HG03045 (cell line): ENCODE results near the gene CACNG5.

Source experiments
- ATAC-seq: cut with Tn5 transposase; IDR thresholded peaks from one replicate; pipeline ENCODE4 v1.9.1; 2021; ENCODE audit warnings: mild to moderate bottlenecking, moderate library complexity; ENCODE audit not compliant: unreplicated experiment

Gene CACNG5, protein sequence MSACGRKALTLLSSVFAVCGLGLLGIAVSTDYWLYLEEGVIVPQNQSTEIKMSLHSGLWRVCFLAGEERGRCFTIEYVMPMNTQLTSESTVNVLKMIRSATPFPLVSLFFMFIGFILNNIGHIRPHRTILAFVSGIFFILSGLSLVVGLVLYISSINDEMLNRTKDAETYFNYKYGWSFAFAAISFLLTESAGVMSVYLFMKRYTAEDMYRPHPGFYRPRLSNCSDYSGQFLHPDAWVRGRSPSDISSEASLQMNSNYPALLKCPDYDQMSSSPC

DNA sequence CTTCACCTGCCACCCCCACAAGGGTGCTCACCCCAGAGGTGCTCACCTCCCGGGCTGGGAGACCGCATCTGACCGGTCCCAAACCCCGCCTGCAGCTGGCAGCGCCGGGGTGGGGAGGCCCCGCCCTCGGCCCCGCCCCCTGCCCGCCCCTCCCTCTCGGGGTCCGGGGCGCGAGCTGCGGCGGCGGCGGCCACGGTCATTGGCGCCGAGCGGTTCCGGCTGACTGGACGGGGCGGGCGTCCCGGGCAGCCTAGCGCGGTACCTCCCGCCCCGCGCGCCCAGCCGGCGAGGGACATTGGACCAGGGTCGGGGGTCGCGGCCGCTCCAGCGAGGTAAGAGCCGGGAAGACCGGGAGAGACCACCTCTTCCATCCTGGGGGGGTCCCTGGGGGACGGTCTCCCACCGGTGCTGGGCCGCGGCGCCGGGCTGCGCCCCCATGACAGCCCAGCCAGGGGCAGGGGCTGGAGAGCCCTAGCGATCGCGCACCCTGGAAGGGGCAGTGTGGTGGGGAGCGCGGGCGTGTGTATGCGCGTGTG, at the start of gene CACNG5:
TSS of gene CACNG5 (plus strand) at position 199 of the 536 bp plus-strand sequence. CDS start 42,216 bp downstream, outside the sequence.
- no peak for ATAC-seq

DNA sequence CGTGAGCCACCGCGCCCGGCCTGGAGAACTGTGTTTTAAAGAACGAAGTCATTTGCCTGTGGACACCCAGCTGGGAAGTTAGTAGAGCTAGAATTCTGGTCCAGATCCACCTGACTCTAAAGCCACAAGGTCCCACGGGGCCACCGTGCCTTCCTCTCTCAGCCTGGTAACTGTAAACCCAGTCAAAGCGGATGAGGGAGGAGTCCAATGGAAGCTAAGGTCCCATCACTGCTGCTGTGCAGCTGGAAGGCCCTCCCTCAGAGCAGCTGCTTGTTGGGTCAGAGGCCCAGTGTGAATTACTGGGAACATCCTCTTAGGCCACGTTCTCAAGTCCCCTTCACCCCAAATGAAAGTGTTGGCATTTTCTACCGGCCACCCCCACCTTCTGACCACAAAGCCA, 48.8 kb upstream of the CACNG5 start:
- no peak for ATAC-seq

DNA sequence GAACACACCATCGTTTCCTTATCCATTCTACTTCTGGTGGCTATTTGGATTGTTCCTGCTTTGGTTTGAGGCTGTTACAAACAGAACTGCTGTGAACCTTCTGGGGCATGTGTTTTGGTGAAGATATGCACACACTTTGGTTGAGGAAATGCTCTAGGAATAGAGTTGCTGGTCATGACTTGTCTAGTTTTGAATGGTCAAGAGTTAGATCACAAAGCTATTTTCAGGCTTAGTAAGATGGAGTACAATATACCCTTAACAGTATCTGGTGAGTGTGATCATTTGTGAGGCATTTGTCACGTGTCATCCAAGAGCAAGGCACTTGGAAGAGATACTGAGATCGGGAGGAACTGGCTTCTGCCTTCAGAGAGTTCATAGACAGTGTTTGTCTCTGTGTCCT, 47.0 kb upstream of the CACNG5 start:
- no peak for ATAC-seq

DNA sequence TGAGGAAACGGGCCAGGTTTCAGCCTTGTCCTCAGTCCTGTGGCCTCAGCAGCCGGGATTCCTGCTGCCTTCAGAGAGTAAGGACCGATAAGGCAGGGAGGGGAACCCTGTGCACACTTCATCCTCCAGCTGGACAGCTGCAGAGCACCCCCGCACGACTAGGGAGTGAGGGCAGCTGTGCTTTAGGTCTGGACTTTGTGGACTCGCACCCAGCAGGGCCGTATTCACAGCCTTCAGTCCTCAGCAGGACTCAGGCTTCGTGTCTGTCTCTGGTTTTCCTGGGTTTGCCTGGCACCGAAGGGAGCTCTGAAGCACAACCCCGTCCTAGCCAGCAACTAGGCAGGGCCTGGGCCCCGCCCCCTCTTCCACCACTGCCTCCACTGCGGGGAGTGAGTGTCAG, 45.8 kb upstream of the CACNG5 start:
- ATAC-seq: no peak

DNA sequence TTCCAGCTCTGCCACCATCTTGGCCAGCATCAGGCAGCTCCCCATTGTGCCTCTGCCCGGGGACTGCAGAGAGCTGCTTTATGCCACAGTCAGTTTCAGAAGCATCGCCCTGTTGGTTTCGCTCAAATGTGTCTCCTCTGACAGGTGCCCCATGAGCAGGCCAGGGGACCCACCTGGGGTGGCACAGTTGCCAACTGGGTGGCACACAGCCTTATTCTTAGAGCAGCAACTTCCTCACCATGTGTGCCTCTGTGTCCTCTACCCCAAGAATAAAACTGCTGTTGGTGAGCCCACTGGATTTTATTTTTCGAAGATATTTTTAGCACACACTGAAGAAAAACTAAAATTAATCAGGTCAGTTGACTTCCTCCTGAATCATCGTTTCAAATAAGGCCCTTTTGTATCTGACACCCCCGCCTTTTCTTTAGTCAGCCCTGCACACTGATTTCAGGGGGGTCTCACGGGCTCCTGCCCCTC, 44.9 kb upstream of the CACNG5 start:
- ATAC-seq: no peak

DNA sequence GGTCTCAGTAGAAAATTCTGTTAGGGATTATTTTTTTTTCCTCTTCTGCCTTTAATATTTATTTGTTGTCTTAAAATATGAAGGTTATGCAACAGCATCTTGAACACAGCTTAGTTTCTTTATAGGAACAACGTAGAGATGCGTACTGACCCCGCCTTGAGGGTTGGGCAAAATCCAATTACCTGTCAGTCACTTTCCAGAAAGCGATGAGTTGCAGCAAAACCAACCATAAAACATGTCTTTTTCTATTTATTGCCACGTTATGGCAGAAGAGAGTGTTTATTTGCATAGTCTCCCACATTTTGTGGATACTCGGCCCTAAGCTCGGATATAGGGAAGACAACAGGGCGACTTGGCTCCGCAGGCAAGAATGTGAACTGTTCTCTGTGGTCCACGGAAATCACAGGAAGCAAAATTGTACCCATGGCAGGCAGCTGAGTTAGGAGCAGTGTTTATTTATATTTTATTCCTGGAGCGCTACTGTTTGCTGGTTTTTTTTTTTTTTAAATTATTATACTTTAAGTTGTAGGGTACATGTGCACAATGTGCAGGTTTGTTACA, 44.3 kb upstream of the CACNG5 start:
- ATAC-seq: no peak

DNA sequence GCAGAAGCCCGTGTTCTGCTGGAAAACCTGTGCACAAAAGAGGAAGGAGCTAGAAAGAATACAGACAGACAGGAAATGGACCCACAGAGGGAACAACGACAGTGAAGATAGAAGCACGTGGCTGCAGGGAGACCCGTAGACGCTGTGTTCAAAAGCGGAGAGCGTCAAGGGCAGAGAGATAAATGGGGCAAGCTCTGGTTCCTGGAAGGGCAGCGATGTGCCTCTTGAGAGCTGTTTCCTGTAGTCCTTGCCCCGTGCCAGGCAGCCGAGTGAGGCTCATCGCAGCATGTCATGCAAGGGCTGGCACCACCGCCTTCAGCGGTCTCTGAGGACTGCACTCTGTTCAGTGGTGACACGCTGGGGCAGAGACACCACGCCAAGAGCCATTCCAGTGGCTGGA, 43.6 kb upstream of the CACNG5 start:
- no peak for ATAC-seq

DNA sequence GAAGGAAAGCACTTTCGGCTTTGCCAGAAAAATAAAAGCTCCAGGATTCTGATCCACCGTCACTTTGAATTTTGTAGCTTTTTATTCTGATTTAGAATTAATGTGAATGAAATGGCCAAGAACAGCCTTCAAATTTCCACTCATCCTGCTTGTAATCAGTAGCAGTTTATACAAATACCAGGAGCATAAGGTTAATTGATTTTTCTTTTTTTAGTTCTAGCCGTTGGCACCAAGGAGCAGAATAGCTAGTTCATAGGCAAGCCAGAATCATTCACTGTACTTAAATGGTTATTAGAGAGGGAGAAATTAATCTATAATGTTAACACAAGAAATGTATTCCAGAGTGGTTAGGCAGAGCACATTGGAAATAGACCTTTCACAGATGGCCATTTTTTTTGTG, 41.1 kb upstream of the CACNG5 start:
- no peak for ATAC-seq

DNA sequence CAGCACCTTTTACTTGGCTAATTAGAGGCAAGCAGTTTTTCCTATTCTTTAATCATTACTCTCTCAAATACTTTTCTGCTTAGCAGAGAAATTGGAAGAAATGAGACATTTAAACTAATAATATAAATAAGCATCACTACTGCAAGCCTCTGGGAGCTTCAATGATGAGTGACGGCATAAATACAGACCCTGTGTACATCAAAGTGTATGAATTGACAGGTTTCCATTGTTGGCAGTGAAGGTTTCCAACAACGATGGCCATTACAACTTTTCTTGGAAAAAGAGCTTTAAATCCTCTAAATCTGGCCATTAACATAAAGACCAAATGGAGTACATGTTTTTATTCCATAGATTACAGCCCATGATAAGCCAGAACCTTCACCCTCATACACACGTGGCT, 39.4 kb upstream of the CACNG5 start:
- no peak for ATAC-seq

DNA sequence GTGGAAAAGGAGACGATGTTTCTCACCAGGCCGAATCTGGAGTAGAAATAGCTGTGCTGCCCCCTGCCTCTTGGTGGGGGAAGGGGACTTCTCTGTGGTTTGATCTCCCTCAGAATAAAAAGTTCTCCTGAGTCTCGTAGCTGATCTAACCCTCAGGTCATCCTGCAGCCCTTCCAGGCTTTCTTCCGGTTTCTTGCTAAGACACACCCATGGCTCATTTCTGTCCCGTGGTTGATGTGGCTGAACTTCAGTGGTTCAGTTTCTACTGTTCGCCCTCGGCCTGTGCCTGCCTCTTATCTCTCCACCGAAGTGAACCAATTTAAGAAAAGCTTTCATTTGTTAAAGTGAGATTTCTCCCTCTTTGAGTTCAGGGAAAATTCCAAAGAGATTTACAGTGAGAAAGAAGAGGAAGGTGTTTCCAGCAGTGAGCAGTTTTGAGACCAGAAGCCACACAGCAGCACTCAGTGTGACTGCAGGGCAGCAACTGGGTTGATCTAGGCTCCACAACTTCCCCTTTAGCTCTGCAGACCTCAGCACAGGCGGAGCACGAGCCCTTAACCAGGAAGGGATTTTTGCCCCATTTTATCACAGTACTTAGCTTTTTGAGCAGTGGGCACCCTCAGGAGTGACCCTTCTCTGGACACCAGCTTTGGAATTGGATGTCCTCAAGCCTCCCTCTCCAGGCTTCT, 34.9 kb upstream of the CACNG5 start:
- no peak for ATAC-seq

DNA sequence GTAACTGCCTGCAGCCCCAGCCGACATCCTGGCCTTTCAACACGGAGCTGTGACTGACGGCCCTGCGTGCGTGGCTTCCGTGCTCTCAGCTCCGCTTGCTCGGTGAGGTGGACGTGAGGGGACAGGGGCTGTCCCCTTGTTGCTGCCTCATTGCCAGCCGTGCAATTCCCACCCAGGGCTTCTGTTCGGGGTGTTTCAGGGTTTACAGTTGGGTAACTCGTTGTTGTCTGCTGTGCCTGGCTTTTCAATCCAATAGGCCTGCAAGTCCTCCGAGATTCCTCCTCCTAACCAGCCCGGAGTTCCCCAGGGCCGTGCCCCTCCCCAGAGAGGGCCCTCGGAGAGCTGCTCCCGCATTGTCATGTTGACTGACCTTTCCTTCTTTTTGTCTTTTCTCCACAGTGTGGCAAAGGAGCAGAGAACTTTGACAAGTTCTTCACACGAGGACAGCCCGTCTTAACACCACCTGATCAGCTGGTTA, 31.4 kb upstream of the CACNG5 start:
- ATAC-seq: no peak

DNA sequence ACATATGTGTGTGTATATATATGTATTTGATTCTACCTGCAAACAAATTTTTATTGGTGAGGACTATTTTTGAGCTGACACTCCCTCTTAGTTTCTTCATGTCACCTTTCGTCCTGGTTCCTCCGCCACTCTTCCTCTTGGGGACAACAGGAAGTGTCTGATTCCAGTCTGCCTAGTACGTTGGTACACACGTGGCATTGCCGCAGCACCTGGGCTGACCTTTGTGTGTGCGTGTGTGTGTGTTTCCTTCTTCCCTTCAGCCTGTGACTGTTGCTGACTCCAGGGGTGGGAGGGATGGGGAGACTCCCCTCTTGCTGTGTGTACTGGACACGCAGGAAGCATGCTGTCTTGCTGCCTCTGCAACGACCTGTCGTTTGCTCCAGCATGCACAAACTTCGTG, 29.4 kb upstream of the CACNG5 start:
- ATAC-seq: no peak

DNA sequence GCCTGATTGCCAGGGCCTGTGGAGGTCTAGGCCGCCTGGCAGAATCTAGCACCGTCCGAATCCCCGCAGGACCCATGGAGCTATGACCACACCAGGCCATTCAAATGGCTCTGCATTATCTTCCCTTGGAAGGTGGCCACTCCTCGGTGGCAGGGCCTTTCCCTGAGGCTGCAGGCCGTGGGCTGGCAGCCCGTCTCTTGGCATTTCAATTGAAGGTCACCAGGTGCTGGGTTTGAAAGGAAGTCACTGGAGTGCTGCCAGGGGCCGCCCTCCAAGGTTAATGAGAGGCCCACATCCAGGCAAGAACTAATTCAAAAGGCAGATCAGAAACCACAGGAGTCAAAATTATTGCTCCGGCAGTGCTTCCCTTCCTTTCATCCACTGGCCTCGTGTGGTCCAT, 27.7 kb upstream of the CACNG5 start:
- ATAC-seq: no peak

DNA sequence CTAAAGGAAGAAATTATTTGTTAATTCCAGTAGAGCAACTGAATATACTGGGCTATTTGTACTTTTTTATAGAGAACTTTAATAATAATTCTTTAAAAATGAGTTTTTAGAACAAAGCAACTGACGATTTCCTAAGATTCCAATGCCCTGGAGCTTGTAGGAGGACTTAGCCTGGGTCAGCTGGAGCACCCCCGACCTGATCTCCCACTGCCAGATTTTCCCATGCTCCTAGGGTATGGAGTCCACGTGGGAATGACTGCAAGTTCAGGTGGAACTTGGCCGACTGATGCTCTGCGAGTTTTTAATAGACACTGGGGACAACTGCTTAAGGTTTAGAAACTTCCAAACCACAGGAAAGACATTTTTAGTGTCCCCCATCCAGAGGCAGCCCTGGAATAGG, 25.5 kb upstream of the CACNG5 start:
- no peak for ATAC-seq

DNA sequence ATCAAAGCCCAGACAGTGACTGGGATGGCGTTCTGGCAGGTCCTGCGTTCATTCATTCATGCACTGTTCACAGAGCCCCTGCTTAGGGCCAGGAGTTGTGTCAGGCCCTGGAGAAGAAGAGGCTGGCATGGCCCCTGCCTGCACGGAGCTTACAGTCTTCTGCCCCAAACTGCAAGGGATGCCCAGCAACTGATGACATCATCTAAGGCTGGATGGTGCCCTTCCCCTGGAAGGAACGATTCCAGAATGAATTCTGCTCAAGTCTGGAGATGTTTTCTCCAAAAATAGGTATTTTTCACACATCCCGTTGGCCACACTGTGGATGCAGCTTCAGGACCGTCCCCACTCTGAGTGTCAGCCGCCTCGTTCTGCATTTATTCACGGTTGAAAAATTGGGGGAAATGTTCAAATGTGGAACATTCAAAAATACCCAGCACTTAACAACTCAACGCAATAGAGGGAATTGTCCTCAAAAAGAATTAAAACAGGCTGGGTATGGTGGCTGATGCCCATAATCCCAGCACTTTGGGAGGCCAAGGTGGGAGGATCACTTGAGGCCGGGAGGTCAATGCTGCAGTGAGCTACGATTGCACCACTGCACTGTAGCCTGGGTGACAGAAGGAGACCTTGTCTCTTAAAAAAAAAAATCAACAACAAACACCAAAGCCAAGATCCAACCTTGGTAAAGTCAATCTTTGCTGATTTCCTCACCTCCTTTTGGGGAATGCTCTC, 23.8 kb upstream of the CACNG5 start:
- ATAC-seq: no peak

DNA sequence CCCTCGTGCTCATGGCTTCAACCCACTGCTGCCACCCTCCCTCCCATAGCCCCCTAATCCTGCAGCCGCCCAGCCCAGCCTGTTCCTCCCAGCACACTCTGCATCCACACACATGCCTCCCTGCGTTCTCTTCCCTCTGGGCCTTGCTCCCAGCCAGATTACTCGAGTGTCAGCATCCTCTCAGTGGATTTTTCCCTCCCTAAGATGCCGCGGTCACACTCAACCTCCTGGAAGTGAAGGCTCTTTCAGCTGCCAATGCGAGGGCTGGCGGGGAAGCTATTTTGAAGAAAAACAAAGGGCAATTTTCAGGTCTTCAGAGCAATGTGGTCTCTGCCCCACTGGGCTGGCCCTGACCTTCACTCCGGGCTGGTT, 23.2 kb upstream of the CACNG5 start:
- ATAC-seq: no peak

DNA sequence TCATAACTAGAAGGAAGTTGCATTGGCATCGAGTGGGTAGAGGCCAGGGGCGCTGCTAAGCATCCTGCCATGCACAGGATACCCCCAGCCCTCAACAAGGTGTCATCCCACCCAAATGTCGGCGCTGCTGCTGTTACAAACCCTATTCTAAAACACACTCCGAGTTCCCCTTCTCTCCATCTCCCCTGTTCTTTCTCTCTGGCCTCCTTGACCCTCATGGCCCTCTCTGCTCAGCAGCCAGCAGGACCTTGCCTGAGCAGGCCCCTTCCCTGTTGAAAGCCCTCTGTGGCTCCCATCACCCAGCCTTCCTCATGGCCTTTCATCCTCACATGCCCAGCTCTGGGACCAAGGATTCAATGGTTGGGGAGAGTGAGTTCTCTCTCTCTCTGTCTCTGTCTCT, 22.3 kb upstream of the CACNG5 start:
- ATAC-seq: no peak

DNA sequence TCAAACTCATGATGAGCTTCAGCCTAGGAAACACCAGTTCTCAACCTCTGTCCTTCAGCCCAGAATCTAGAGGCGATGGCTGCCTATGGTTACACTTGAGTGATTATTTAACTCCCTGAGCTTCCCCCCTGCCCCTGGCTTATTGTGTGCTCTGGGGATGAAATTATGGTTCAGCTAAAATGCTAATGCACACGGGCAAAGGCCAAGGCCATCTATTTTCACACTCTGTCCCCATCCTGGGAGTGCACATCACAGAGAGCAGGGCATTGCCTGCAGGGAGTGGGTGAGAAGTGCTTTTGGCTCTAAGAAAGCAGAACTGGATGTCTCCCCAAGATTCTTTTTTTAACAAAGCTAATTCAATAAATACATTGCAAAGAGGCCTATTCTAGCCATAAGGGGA, 21.6 kb upstream of the CACNG5 start:
- ATAC-seq: no peak

DNA sequence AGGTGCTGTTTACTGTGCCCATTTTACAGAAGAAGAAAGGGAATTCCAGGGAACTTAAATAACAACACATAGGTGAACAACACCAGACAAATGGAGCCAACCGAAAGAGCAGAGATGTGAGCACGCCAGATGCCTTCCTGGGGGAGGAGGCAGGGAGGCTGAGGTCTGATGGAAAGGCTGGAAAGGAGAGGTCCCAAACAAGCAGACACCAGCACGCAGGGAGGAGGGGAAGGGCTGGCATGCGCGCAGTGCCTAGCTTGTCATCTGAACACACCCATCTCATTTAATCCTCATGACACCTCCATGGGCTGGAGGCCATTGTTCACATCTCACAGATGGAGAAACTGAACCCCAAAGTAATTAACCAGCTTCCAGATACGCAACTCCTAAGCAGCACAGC, 20.9 kb upstream of the CACNG5 start:
- no peak for ATAC-seq

DNA sequence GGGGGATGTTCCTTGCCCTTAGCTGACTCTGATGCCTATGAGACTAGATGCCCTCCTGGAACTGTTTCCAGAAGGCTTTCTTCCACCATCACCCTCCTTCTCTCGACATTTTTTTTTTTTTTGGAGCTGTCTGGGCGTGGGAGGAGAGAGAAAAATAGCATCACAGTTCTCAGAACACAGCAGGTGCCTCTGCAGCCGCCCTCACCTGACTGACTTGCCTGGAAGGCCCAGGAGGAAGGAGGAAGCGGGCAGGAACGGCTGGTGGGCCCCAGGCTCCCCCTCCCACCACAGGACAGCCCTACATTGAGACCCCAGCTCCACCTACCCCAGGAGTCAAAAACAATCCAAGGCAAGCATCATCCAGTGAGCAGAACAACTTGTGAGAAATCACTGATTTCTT, 20.3 kb upstream of the CACNG5 start:
- no peak for ATAC-seq

DNA sequence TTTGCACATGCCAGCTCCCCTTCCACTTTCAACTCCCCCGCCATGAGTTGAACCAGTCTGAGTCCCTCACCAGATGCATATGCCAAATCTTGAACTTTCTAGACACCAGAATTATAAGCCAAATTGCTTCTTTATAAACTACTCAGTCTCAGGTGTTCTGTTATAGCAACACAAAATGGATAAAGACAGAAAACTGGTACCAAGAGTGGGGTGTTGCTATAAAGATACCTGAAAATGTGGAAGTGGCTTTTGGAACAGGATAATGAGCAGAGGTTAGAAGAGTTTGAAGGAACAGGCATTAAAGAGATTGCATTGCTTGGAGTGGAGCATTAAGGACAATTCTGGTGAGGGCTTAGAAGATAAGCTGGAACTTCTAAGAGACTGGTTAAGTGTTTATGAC, 17.2 kb upstream of the CACNG5 start:
- no peak for ATAC-seq
